HepG2 (cell line): Measurements from ENCODE around the gene SLC1A4. TPM values are rescaled to one million over a fixed set of nuclear protein-coding genes. Genes with fewer than 3 reads are reported as not detected.

Experiments used
- HNRNPH1 ChIP-seq: fragments of 200-400 bp; formaldehyde crosslinking; optimal IDR thresholded peaks from 2 replicates; pipeline ENCODE3; 2017; ENCODE audit warnings: mild to moderate bottlenecking, low read depth, low read length
- HNRNPLL ChIP-seq: fragments of 200-400 bp; formaldehyde crosslinking; IDR thresholded peaks from 2 replicates; pipeline ENCODE4 v1.6.1; 2017; ENCODE audit warnings: mild to moderate bottlenecking, low read depth, low read length; ENCODE audit not compliant: poor library complexity, severe bottlenecking
- JUNB ChIP-seq: sonication (generic); formaldehyde crosslinking; IDR thresholded peaks from 2 replicates; pipeline ENCODE4 v1.8.0; 2022; ENCODE audit warnings: missing genetic modification reagents, mild to moderate bottlenecking, borderline replicate concordance
- MATR3 ChIP-seq: sonication (generic); formaldehyde crosslinking; IDR thresholded peaks from 2 replicates; pipeline ENCODE4 v1.4.0; 2020; ENCODE audit warnings: missing genetic modification reagents
- POLR2G ChIP-seq: fragments of 200-400 bp; formaldehyde crosslinking; IDR thresholded peaks from 2 replicates; pipeline ENCODE4 v1.6.1; 2018; ENCODE audit warnings: mild to moderate bottlenecking, low read depth, low read length, moderate library complexity
- PRPF4 ChIP-seq: fragments of 200-400 bp; formaldehyde crosslinking; IDR thresholded peaks from 2 replicates; pipeline ENCODE4 v1.6.1; 2016; ENCODE audit warnings: low read length, low read depth; ENCODE audit not compliant: poor library complexity, severe bottlenecking
- RARG ChIP-seq: sonication (generic); formaldehyde crosslinking; IDR thresholded peaks from 2 replicates; pipeline ENCODE4 v1.4.0; 2020; ENCODE audit warnings: low read depth, mild to moderate bottlenecking, missing genetic modification reagents
- RFXAP ChIP-seq: sonication (generic); formaldehyde crosslinking; IDR thresholded peaks from 2 replicates; pipeline ENCODE4 v1.4.0; 2020; ENCODE audit warnings: missing genetic modification reagents, borderline replicate concordance
- RXRA ChIP-seq: sonication (generic); formaldehyde crosslinking; IDR thresholded peaks from 2 replicates; pipeline ENCODE4 v1.5.1; 2020; ENCODE audit warnings: missing genetic modification reagents
- TRIM24 ChIP-seq: sonication (generic); formaldehyde crosslinking; IDR thresholded peaks from 2 replicates; pipeline ENCODE4 v1.8.0; 2022; ENCODE audit warnings: mild to moderate bottlenecking, missing genetic modification reagents
- ZNF256 ChIP-seq: sonication (generic); formaldehyde crosslinking; conservative IDR thresholded peaks from 2 replicates; pipeline ENCODE4 v1.4.0; 2020; ENCODE audit warnings: missing genetic modification reagents
- ZNF296 ChIP-seq: sonication (generic); formaldehyde crosslinking; conservative IDR thresholded peaks from 2 replicates; pipeline ENCODE4 v1.5.0; 2020; ENCODE audit warnings: mild to moderate bottlenecking, missing genetic modification reagents
- ZNF598 ChIP-seq: sonication (generic); formaldehyde crosslinking; IDR thresholded peaks from 2 replicates; pipeline ENCODE4 v1.5.1; 2020; ENCODE audit warnings: mild to moderate bottlenecking, missing genetic modification reagents, borderline replicate concordance
- polyA plus RNA-seq, 8 experiments: library from polyadenylated mRNA; depleted of rRNA in 3 of 8; stranded (reverse) in 7 of 8; unstranded in 1 of 8; fragments of >200 nt; fragmentation: Illumina TruSeq in 4 of 8; extraction: Trizol in 4 of 8; gene quantifications; 2 replicates each; pipeline versions ENCODE4 v1.2.1 to v1.2.3, GENCODE V29; 2011 to 2016; ENCODE audit warnings: low read depth in 4 of 8, missing spikeins in 1 of 8, mixed read lengths in 1 of 8; ENCODE audit not compliant: insufficient read depth in 1 of 8
- total RNA-seq, 5 experiments: library from RNA; depleted of rRNA; stranded (reverse); fragments of >200 nt; fragmentation: Illumina TruSeq; extraction: Trizol; gene quantifications; 2 replicates each; pipeline ENCODE4 v1.2.3, GENCODE V29; 2016; ENCODE audit warnings: low read depth in 1 of 5
- TF ChIP-seq, protein P1 (sequence below): sonication (generic); formaldehyde crosslinking; IDR thresholded peaks from 2 replicates; pipeline ENCODE4 v1.4.0; 2020; ENCODE audit warnings: missing genetic modification reagents, borderline replicate concordance
- TF ChIP-seq, protein P2 (sequence below): fragments of 450-650 bp; IDR thresholded peaks from 2 replicates; pipeline ENCODE4 v1.6.1; 2017
- TF ChIP-seq, protein P3 (sequence below): IDR thresholded peaks from 2 replicates; pipeline ENCODE4 v1.6.1; 2016; ENCODE audit warnings: missing biosample characterization, missing genetic modification reagents, low read depth
- TF ChIP-seq, protein P4 (sequence below): IDR thresholded peaks from 2 replicates; pipeline ENCODE4 v1.6.1; 2016; ENCODE audit warnings: mild to moderate bottlenecking
- TF ChIP-seq, protein P5 (sequence below): sonication (generic); formaldehyde crosslinking; IDR thresholded peaks from 2 replicates; pipeline ENCODE4 v1.4.0; 2020; ENCODE audit warnings: mild to moderate bottlenecking, missing genetic modification reagents, borderline replicate concordance
- TF ChIP-seq, protein P6 (sequence below): IDR thresholded peaks from 2 replicates; pipeline ENCODE4 v1.6.1; 2016; ENCODE audit warnings: low read depth, borderline replicate concordance

SLC1A4 gene
- total and polyA plus RNA-seq, 2 of the 13 experiments (the other 11 are each of a cell fraction or from before 2014, with no cell fraction given) = 21.0 to 39.6 TPM

DNA sequence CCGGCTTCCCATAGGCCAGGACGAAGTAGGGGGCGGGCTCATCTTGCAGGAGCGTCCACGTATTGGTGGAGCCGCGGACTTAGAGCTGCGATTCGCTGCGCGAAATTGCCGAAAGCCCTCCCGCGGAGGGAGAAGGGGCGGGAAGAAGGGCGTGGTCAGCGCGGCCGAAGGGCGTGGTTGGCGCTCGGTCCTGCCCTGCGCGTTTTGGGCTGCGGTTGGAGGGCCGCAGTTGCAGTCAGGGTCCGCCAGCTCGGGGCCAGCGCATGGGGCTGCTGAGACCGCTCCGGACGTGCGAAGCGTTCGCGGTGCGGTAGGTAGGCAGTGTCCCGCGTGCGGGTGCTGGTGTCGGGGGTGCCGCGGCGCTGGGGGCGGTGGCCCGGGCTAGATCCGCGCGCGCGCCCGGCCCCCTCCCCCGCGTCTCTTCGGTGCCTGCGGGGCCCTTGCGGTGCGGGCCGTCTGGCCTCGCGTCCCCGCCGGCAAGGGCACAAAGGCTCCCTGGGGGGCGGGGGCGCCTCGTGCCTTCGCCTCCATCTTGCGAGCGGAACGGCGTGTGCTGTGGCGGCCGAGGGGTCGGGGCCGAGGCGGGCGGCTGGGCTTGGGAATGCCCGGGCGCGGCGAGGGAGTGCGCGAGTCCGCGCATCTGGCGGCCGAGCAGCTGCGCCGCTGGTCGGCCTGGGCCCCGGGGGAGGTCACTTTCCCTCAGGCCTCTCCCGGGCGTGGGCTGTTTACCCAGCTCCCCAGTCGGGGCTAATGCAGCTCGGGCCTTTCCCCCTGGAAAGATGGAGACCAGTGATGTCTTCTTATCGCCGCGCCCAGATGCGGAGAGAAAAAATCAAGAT, 67.2 kb downstream of the SLC1A4 start, which contains the start of gene CEP68 (continued):
- TF ChIP-seq, protein P1, sequence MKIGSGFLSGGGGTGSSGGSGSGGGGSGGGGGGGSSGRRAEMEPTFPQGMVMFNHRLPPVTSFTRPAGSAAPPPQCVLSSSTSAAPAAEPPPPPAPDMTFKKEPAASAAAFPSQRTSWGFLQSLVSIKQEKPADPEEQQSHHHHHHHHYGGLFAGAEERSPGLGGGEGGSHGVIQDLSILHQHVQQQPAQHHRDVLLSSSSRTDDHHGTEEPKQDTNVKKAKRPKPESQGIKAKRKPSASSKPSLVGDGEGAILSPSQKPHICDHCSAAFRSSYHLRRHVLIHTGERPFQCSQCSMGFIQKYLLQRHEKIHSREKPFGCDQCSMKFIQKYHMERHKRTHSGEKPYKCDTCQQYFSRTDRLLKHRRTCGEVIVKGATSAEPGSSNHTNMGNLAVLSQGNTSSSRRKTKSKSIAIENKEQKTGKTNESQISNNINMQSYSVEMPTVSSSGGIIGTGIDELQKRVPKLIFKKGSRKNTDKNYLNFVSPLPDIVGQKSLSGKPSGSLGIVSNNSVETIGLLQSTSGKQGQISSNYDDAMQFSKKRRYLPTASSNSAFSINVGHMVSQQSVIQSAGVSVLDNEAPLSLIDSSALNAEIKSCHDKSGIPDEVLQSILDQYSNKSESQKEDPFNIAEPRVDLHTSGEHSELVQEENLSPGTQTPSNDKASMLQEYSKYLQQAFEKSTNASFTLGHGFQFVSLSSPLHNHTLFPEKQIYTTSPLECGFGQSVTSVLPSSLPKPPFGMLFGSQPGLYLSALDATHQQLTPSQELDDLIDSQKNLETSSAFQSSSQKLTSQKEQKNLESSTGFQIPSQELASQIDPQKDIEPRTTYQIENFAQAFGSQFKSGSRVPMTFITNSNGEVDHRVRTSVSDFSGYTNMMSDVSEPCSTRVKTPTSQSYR (CRISPR knock-in tag) = peak; percentile 69
- TF ChIP-seq HNRNPLL = peak; percentile 94
- no peak for TF ChIP-seq TRIM24 (CRISPR knock-in tag)
- TF ChIP-seq ZNF296 = no peak
- TF ChIP-seq, protein P2, sequence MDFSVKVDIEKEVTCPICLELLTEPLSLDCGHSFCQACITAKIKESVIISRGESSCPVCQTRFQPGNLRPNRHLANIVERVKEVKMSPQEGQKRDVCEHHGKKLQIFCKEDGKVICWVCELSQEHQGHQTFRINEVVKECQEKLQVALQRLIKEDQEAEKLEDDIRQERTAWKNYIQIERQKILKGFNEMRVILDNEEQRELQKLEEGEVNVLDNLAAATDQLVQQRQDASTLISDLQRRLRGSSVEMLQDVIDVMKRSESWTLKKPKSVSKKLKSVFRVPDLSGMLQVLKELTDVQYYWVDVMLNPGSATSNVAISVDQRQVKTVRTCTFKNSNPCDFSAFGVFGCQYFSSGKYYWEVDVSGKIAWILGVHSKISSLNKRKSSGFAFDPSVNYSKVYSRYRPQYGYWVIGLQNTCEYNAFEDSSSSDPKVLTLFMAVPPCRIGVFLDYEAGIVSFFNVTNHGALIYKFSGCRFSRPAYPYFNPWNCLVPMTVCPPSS = no peak
- TF ChIP-seq RFXAP (CRISPR knock-in tag) = peak; percentile 85
- TF ChIP-seq POLR2G = peak; percentile 94
- no peak for TF ChIP-seq ZNF598 (CRISPR knock-in tag)
- TF ChIP-seq PRPF4 = no peak
- TF ChIP-seq, protein P3, sequence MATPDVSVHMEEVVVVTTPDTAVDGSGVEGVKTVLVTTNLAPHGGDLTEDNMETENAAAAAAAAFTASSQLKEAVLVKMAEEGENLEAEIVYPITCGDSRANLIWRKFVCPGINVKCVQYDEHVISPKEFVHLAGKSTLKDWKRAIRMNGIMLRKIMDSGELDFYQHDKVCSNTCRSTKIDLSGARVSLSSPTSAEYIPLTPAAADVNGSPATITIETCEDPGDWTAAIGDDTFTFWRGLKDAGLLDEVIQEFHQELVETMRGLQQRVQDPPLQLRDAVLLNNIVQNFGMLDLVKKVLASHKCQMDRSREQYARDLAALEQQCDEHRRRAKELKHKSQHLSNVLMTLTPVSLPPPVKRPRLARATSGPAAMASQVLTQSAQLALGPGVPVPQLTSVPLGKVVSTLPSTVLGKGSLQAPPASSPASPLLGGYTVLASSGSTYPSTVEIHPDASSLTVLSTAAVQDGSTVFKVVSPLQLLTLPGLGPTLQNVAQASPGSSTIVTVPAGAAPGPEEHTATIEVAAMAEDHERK = no peak
- TF ChIP-seq, protein P4, sequence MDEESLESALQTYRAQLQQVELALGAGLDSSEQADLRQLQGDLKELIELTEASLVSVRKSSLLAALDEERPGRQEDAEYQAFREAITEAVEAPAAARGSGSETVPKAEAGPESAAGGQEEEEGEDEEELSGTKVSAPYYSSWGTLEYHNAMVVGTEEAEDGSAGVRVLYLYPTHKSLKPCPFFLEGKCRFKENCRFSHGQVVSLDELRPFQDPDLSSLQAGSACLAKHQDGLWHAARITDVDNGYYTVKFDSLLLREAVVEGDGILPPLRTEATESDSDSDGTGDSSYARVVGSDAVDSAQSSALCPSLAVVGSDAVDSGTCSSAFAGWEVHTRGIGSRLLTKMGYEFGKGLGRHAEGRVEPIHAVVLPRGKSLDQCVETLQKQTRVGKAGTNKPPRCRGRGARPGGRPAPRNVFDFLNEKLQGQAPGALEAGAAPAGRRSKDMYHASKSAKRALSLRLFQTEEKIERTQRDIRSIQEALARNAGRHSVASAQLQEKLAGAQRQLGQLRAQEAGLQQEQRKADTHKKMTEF (CRISPR knock-in tag) = peak; percentile 75
- no peak for TF ChIP-seq JUNB (CRISPR knock-in tag)
- TF ChIP-seq ZNF256 (CRISPR knock-in tag) = no peak
- no peak for TF ChIP-seq MATR3
- peak; percentile 90; the same call in 1 of the 2 replicates for TF ChIP-seq RARG
- no peak for TF ChIP-seq HNRNPH1
- TF ChIP-seq, protein P5, sequence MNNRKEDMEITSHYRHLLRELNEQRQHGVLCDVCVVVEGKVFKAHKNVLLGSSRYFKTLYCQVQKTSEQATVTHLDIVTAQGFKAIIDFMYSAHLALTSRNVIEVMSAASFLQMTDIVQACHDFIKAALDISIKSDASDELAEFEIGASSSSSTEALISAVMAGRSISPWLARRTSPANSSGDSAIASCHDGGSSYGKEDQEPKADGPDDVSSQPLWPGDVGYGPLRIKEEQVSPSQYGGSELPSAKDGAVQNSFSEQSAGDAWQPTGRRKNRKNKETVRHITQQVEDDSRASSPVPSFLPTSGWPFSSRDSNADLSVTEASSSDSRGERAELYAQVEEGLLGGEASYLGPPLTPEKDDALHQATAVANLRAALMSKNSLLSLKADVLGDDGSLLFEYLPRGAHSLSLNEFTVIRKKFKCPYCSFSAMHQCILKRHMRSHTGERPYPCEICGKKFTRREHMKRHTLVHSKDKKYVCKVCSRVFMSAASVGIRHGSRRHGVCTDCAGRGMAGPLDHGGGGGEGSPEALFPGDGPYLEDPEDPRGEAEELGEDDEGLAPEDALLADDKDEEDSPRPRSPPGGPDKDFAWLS (CRISPR knock-in tag) = 0 out of 2 replicates have a peak, but pooled peaks have one; percentile 42
- TF ChIP-seq RXRA (CRISPR knock-in tag) = no peak; the same call in 1 of the 2 replicates
- TF ChIP-seq, protein P6, sequence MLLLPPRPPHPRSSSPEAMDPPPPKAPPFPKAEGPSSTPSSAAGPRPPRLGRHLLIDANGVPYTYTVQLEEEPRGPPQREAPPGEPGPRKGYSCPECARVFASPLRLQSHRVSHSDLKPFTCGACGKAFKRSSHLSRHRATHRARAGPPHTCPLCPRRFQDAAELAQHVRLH = peak; percentile 88; the same call in 1 of the 2 replicates
